GM21723 (cell line): Measurements from ENCODE around the gene HERC2.
"Not testable (repeated sequence)": the region's sequence is repeated elsewhere in the genome, so short reads cannot be mapped to it uniquely, and the experiment has no call there.

Experiments used
- ATAC-seq: cut with Tn5 transposase; IDR thresholded peaks from one replicate; pipeline ENCODE4 v1.9.1; 2021; ENCODE audit warnings: mild to moderate bottlenecking, moderate library complexity; ENCODE audit not compliant: unreplicated experiment

Gene HERC2

GRCh38 chr15:28322129-28322588 is at the start of gene HERC2:
TSS of gene HERC2 (minus strand) at chr15:28322179. CDS start at chr15:28321433, 746 bp downstream.
- ATAC-seq = not testable (repeated sequence)

DNA sequence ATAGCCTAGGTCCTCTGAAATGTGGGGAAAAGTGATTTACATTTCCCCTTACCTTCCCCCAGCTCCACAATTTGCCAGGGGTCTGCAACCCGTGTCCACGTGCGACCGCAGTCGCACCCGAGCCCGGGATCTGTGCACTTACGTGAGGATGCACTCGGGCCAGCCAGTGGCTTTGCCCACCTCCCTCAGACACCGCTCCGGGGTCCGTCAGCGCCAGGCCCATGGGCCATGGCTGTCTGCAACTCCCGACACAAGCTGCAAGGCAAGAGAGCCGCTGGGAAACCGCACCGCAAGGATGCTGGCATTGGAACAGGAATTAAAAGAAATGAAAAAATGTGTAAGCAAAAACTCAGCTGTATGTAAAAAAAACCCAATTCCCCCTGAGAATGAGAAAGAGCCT is 43.5 kb upstream of the HERC2 start:
- not testable (repeated sequence) for ATAC-seq

GRCh38 chr15:28357984-28358383 is 36.0 kb upstream of the HERC2 start, which contains the start of gene GOLGA6L24:
TSS of gene GOLGA6L24 (minus strand) at chr15:28358084. CDS start at chr15:28358023, 61 bp downstream.
- not testable (repeated sequence) for ATAC-seq

GRCh38 chr15:28321358-28322078 is 461 bp downstream of the HERC2 start:
- ATAC-seq = not testable (repeated sequence)

DNA sequence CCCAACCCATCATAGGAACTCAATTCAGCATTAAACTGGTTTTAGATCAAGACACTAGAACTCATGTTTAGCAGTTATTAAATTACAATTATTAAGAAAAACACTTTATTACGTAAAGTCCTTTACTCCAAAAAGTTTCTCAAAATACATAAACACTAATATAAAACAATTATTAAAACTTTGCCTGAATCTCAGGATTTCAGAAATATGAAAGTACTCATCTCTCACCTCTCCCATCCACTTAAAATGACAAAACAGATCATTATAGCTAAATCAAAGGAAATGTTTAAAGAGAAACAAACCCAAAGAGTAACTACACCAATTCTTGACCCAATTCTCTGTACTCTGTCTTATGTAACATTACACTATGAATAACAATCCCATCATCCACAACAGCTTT is 2.3 kb downstream of the HERC2 start:
- not testable (repeated sequence) for ATAC-seq

DNA sequence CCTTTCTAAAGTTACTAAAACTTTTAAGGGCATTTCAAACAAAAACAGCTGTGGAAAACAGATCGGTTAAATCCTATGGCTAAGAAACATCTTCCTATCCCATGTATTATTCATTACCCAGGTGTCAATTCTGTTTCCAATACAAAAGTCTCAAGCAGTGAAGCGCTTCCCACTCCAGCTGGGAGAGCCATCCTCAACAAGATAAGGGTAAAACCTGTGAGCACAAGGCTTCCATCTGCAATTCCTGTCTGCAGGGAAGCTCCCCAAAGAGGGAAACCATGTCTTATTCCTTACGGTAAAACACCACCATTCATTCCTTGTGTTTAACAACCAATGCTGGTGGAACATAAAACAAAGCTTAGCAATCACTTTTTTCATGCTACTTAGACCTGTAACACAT is 3.2 kb downstream of the HERC2 start:
- not testable (repeated sequence) for ATAC-seq

GRCh38 chr15:28318122-28318521 is 3.9 kb downstream of the HERC2 start:
- not testable (repeated sequence) for ATAC-seq

- ATAC-seq = not testable (repeated sequence)
Measured at GRCh38 chr15:28316958-28317357, 5.0 kb downstream of the HERC2 start.

GRCh38 chr15:28310454-28310853 is 11.5 kb downstream of the HERC2 start:
- not testable (repeated sequence) for ATAC-seq

GRCh38 chr15:28308718-28309117 is 13.3 kb downstream of the HERC2 start:
- ATAC-seq = not testable (repeated sequence)

DNA sequence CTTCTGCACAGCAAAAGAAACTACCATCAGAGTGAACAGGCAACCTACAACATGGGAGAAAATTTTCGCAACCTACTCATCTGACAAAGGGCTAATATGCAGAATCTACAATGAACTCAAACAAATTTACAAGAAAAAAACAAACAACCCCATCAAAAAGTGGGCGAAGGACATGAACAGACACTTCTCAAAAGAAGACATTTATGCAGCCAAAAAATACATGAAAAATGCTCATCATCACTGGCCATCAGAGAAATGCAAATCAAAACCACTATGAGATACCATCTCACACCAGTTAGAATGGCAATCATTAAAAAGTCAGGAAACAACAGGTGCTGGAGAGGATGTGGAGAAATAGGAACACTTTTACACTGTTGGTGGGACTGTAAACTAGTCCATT is 16.3 kb downstream of the HERC2 start:
- ATAC-seq = not testable (repeated sequence)

- ATAC-seq = not testable (repeated sequence)
Measured at GRCh38 chr15:28297434-28297833, 24.5 kb downstream of the HERC2 start.

- not testable (repeated sequence) for ATAC-seq
Measured at GRCh38 chr15:28296814-28297213, 25.2 kb downstream of the HERC2 start.

- ATAC-seq = not testable (repeated sequence)
Measured at GRCh38 chr15:28295009-28295563, 26.9 kb downstream of the HERC2 start.

- ATAC-seq = not testable (repeated sequence)
Measured at GRCh38 chr15:28294560-28294959, 27.4 kb downstream of the HERC2 start.

- peak; percentile 37 for ATAC-seq
Measured at GRCh38 chr15:28289694-28290463, 32.1 kb downstream of the HERC2 start.

- peak; percentile 65 for ATAC-seq
Measured at GRCh38 chr15:28288830-28289693, 32.9 kb downstream of the HERC2 start.

GRCh38 chr15:28286659-28287058 is 35.3 kb downstream of the HERC2 start:
- ATAC-seq = not testable (repeated sequence)

- no peak for ATAC-seq
Measured at GRCh38 chr15:28286031-28286430, 35.9 kb downstream of the HERC2 start.

- ATAC-seq = no peak
Measured at GRCh38 chr15:28281876-28282275, 40.1 kb downstream of the HERC2 start.
